ENCODE measurements around the gene CYP26B1. TPM values are rescaled to one million over a fixed set of nuclear protein-coding genes. Genes with fewer than 3 reads are reported as not detected.

CYP26B1 gene
- total and polyA plus RNA-seq, 2 of the 8 experiments (the other 6 are each of a cell fraction or from before 2014, with no cell fraction given): 0.06 to 0.69 TPM

DNA sequence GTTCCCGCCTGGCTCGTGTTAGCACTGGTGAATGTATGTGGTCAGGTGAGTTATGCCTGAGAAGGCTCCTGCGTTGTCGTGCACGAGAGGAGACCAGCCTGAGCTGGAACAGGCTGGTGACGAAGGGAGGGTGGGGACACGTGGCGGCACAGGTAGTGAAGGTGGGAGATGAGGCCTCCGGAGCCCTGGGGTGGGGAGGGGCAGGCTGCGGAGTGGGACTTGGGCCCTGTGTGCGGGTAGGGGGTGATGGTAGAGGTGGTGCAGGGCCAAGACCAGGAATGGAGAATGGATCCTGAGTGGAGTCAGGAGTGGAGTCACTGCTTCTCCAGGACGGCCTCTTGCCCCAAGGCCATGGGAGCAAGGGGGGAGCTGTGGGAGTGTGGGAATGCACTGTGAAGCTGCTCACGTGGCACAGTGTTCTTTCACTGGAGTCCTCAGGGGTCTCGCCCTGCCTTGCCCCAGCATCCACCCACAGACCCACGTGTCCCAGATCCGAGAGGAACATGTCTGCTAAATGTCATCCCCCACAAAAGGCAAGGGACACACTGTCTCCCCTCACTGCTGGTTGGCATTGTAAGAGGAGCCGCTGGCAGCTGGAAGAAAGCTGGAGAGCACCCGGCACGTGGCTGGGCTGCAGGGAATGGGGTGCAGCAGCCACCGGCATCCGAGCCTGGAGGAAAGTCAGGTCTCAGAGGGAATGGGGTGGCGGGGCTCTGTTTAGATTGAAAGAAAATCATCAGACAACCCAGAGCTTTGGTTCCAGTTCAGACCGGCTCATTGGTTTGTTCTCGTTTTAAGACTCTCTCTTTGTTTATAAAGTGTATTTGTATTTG is 63.7 kb downstream of the CYP26B1 start:
- no peaks in the 10 kb centered on the region for H3K79me2 ChIP-seq (ENCODE audit: control insufficient read depth in 1 of 2, insufficient read depth in 2 of 2, low read length in 2 of 2)
- no peak for TF ChIP-seq TAF1 (IDR thresholded peaks at IDR 0.05; ENCODE audit: low read depth, low read length)
- no peak for TF ChIP-seq CBX5 (IDR thresholded peaks at IDR 0.05; ENCODE audit: low read depth, low read length)
- TF ChIP-seq HDAC6 (IDR thresholded peaks at IDR 0.05; ENCODE audit: low read depth, low read length): no peak
- TF ChIP-seq TBP (IDR thresholded peaks at IDR 0.05; ENCODE audit: low read depth, low read length): no peak
- no peak for TF ChIP-seq TCF12 (IDR thresholded peaks at IDR 0.05; ENCODE audit: low read depth, low read length)
- no peak for TF ChIP-seq HDAC2 (IDR thresholded peaks at IDR 0.05; ENCODE audit: borderline replicate concordance in 1 of 2, low read depth in 2 of 2, low read length in 2 of 2)
- no peak for TF ChIP-seq CREB1 (IDR thresholded peaks at IDR 0.05)
- no peak for TF ChIP-seq NANOG (IDR thresholded peaks at IDR 0.05; ENCODE audit: insufficient read depth, low read depth, low read length, poor library complexity, severe bottlenecking)
- TF ChIP-seq BACH1 (IDR thresholded peaks at IDR 0.05; ENCODE audit: low read length): no peak
- no peak for TF ChIP-seq CHD2 (IDR thresholded peaks at IDR 0.05; ENCODE audit: low read length)
- no peak for TF ChIP-seq SRF (IDR thresholded peaks at IDR 0.05; ENCODE audit: low read depth, low read length)
- no peak for TF ChIP-seq ASH2L (IDR thresholded peaks at IDR 0.05; ENCODE audit: low read length)
- TF ChIP-seq BCL11A (IDR thresholded peaks at IDR 0.05; ENCODE audit: low read depth in 2 of 2, low read length in 2 of 2): no peak

More for the DNA sequence above, 63.7 kb downstream of the CYP26B1 start:
- no peaks in the 10 kb centered on the region for H4K20me1 ChIP-seq (replicated peaks in 1 of 2; ENCODE audit: control insufficient read depth in 1 of 2, insufficient read depth in 2 of 2, low read length in 2 of 2)
- no peak overlapping the region for H2BK20ac ChIP-seq (ENCODE audit: low read length)
- no peak for FAIRE-seq
- H3K9me3 ChIP-seq (ENCODE audit: insufficient read depth in 2 of 2, low read depth in 1 of 2, low read length in 1 of 2): peaks cover 2 to 4% of the 10 kb centered on the region in 2 experiments; a peak in 1 of 4 replicates
- H3K4me3 ChIP-seq (ENCODE audit: extremely low read depth in 1 of 4, insufficient read depth in 2 of 4, low read depth in 3 of 4, low read length in 4 of 4): no peak overlapping the region
- no peak overlapping the region for H2BK5ac ChIP-seq (ENCODE audit: low read depth, low read length)
- H2AFZ ChIP-seq (ENCODE audit: low read length): no peak overlapping the region
- no peak overlapping the region for H2BK15ac ChIP-seq (ENCODE audit: low read length)
- no peaks in the 10 kb centered on the region for H3K79me1 ChIP-seq (ENCODE audit: low read depth, low read length)
- no peak overlapping the region for H2BK120ac ChIP-seq (replicated peaks; ENCODE audit: low read depth, low read length)
- H2BK12ac ChIP-seq (ENCODE audit: low read depth, low read length): no peak overlapping the region
- ChIA-PET POLR2A (ENCODE audit: partially characterized antibody) (no interaction called here), CTCF (ENCODE audit: partially characterized antibody) (interaction anchor here (0.9 to 1.4 kb wide), 3 partner anchors 20 to 42 kb away, joined by 3 to 4 read pairs (median 3); no protein-coding TSS in a partner anchor)
- H3K4me2 ChIP-seq (ENCODE audit: insufficient read depth in 1 of 2, low read depth in 2 of 2, low read length in 2 of 2): no peak overlapping the region
- H3K56ac ChIP-seq (replicated peaks; ENCODE audit: insufficient read length, low read depth, low read length): no peak overlapping the region
- H3K23ac ChIP-seq (ENCODE audit: insufficient read length): no peak overlapping the region
- H3K14ac ChIP-seq (ENCODE audit: insufficient read length): no peak overlapping the region
- no peak for DNase-seq (ENCODE audit: low read depth in 1 of 2, low spot score in 2 of 2)
- no peaks in the 10 kb centered on the region for H3K36me3 ChIP-seq (ENCODE audit: control insufficient read depth in 2 of 4, insufficient read depth in 4 of 4, low read length in 3 of 4)
- H3K23me2 ChIP-seq (ENCODE audit: low read depth, low read length): no peaks in the 10 kb centered on the region
- no peak overlapping the region for H3K18ac ChIP-seq (ENCODE audit: extremely low read depth, low read length)
- no peak overlapping the region for H3K4ac ChIP-seq (replicated peaks; ENCODE audit: insufficient read length, low read depth, low read length)
- 91% methylated on average over 24 of the region's 24 CpGs; no CpG with 5 or more reads in 1 of the 2 experiments for WGBS, 2 experiments (ENCODE audit: extremely low coverage in 1 of 2, insufficient coverage in 1 of 2, insufficient read length in 1 of 2, insufficient replicate concordance in 2 of 2, low coverage in 1 of 2, low lambda C conversion rate in 2 of 2, missing lambda C conversion rate in 1 of 2)
- H3K9ac ChIP-seq (replicated peaks in 1 of 4; ENCODE audit: extremely low read depth in 1 of 4, low read depth in 3 of 4, low read length in 3 of 4): no peak overlapping the region
- H3K27ac ChIP-seq (ENCODE audit: low read depth, low read length): no peak overlapping the region
- no peak overlapping the region for H4K8ac ChIP-seq (ENCODE audit: extremely low read depth, insufficient read depth, low read length)
- H4K91ac ChIP-seq (replicated peaks; ENCODE audit: insufficient read length, low read length): no peak overlapping the region
- no peaks in the 10 kb centered on the region for H3K4me1 ChIP-seq (replicated peaks in 1 of 4; ENCODE audit: control insufficient read depth in 3 of 4, insufficient read depth in 4 of 4, low read length in 3 of 4)
- no peak overlapping the region for H2AK5ac ChIP-seq (ENCODE audit: low read depth, low read length)
- H4K5ac ChIP-seq (ENCODE audit: insufficient read length, low read depth, low read length): no peak overlapping the region
- no peaks in the 10 kb centered on the region for H3K27me3 ChIP-seq (replicated peaks in 1 of 4; ENCODE audit: control insufficient read depth in 3 of 4, extremely low read depth in 1 of 4, insufficient read depth in 3 of 4, low read length in 3 of 4)

Data from H1 (cell line).